Heart left ventricle (tissue), 16 donors: Measurements from ENCODE around the gene DCAF15. TPM values are rescaled to one million over a fixed set of nuclear protein-coding genes. Genes with fewer than 3 reads are reported as not detected.
"Not testable (repeated sequence)": the region's sequence is repeated elsewhere in the genome, so short reads cannot be mapped to it uniquely, and the experiment has no call there.

ENCODE experiments used
- ATAC-seq, 4 donors: fragments of 200-7000 bp; cut with Tn5 transposase; one replicate each; pipeline ENCODE4 v1.9.1; 2020 to 2022; ENCODE audit warnings: moderate library complexity in 4 of 4, mild to moderate bottlenecking in 3 of 4, moderate number of reproducible peaks in 1 of 4
- DNase-seq, 5 donors: peaks; one replicate each; pipeline ENCODE4 v3.0.0-alpha.2; 2020
- H3K27ac ChIP-seq, 12 donors: fragments of 200-600 bp; sonication (generic) in 4 of 12; one replicate each; pipeline versions ENCODE4 v1.5.0 to v1.8.0; 2016 to 2022; ENCODE audit warnings: mild to moderate bottlenecking in 2 of 12
- H3K27me3 ChIP-seq, 9 donors: fragments of 200-600 bp; sonication (generic) in 2 of 9; one replicate each; pipeline versions ENCODE4 v1.5.1 to v1.8.0; 2016 to 2022; ENCODE audit warnings: mild to moderate bottlenecking in 3 of 9
- H3K36me3 ChIP-seq, 9 donors: fragments of 200-600 bp; sonication (generic) in 2 of 9; one replicate each; pipeline versions ENCODE4 v1.5.0 to v1.8.0; 2018 to 2022; ENCODE audit warnings: mild to moderate bottlenecking in 2 of 9
- H3K4me1 ChIP-seq, 12 donors: fragments of 200-600 bp; sonication (generic) in 4 of 12; one replicate each; pipeline versions ENCODE4 v1.5.0 to v1.8.0; 2016 to 2022; ENCODE audit warnings: mild to moderate bottlenecking in 3 of 12
- H3K4me3 ChIP-seq, 12 donors: fragments of 200-600 bp; sonication (generic) in 4 of 12; one replicate each; pipeline versions ENCODE4 v1.5.0 to v1.8.0; 2017 to 2022; ENCODE audit warnings: mild to moderate bottlenecking in 9 of 12, moderate library complexity in 4 of 12
- H3K9me3 ChIP-seq, 12 donors: fragments of 200-600 bp; sonication (generic) in 4 of 12; one replicate each; pipeline versions ENCODE4 v1.5.0 to v1.8.0; 2016 to 2022; ENCODE audit warnings: mild to moderate bottlenecking in 1 of 12
- POLR2A ChIP-seq, 2 donors: fragments of 450-650 bp; IDR thresholded peaks; one replicate each; pipeline ENCODE4 v1.6.1; 2017; ENCODE audit warnings: antibody characterized with exemption in 2 of 2, mild to moderate bottlenecking in 2 of 2, moderate library complexity in 2 of 2
- WGBS, 4 donors: extraction: QIAGEN DNeasy Blood & Tissue Kit in 2 of 4; methylation state at CpG; one replicate each; pipeline versions ENCODE4 v1.1.5 to v1.1.7; 2013 to 2018; 5-methylcytosine and 5-hydroxymethylcytosine counted together
- intact Hi-C, 10 donors: fragments of 100-400 bp; cut with DNase I; formaldehyde crosslinking; loops; one replicate each; pipeline versions ENCODE4 v1.11.1 to v1.14.2; 2022
- polyA plus RNA-seq, 2 donors: library from polyadenylated mRNA; stranded (reverse); fragments of 200-250 nt; gene quantifications; one replicate each; pipeline ENCODE4 v1.2.3, GENCODE V29; 2013
- total RNA-seq, 9 donors: library from RNA; depleted of rRNA in 2 of 9; stranded (reverse); fragments of >200 nt in 2 of 9; fragmentation: NEBNext Ultra II Directional in 3 of 9; extraction: Animal tissue kit (Norgen Biotek cat#: 25700) in 3 of 9; gene quantifications; one replicate each; pipeline versions ENCODE4 v1.1.0 to v1.2.4, GENCODE V29; 2016 to 2023
- TF ChIP-seq, protein P1 (sequence below), 12 donors: fragments of 200-600 bp; sonication (generic) in 4 of 12; IDR thresholded peaks; one replicate each; pipeline versions ENCODE4 v1.5.0 to v1.8.0; 2018 to 2022; ENCODE audit warnings: antibody characterized with exemption in 12 of 12, mild to moderate bottlenecking in 5 of 12
- donor health status: ischemic (EF 13 %, LVEDD 7.1; RV severe dilation, severe dysfunction).
- donor health status: healthy with polysubstance abuse.
- donor health status: DM: no; HTN: yes; CAD: no.
- donor health status: DM: no; HTN: no; CAD: no.
- donor health status: ischemic (EF 25% LVEDD 6.9; RV normal size, moderate dysfunction).
- donor health status: ischemic (EF 25% LVEDD 5.7; RV mildly dilated, moderate dysfunction).
- donor health status: healthy.
- donor health status: DM: yes; HTN: yes; CAD: no.
- donor health status: ischemic (EF 35%, LVEDD 5.7; RV mildly dilated, moderate dysfunction).
- donor health status: nonischemic (EF 11% LVEDD 7.7; RV severe dilation, severe dysfunction).
- donor health status: DM: yes; HTN: yes; CAD: no.
- donor health status: PGD.
- donor health status: ischemic (EF 29% LVEDD 5.4; RV normal size, mild dysfunction).
- donor health status: nonischemic (EF 23%, LVEDD 6.1; RV moderate dilation, normal function).

DCAF15 gene
- total and polyA plus RNA-seq, 11 donors = 8.4 to 25.8 (median 18.1) TPM

DNA sequence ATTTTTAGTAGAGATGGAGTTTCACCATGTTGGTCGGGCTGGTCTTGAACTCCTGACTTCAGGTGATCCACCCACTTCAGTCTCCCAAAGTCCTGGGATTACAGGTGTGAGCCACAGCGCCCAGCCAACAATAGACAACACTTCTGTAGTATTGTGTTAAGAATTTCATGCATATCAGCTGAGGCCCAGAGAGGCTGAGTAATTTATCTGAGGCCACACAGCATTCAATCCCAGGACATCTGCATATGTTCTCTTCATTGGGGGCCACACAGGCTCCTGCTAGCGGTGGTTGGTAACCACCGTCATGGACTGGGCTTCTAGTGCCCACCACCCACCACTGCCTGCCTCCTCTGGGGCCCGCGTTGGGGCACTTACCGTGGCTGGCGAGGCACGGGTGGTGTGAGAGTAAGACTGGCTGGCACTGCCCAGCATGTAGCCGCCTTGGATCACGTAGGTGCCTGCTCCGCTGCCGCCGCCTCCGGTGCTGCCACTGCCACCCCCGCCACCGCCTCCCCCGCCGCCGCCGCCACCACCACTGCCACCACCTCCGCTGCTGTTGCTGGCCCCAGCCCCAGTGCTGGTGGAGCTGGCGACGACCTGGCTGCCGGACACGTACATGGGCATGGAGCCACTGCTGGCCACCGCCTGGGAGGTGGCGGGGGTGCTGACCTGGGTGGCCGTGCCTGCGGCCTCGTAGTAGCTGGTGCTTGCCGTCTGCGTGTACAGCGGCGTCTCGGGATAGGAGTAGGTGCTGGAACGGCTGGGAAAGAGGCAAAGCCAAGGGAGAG lies 20.3 kb downstream of the DCAF15 start:
- ATAC-seq (no peak), DNase-seq (no peak)
- H3K9me3 ChIP-seq = no peaks in the 10 kb centered on the region
- peaks cover 0 to 18% (median 2%) of the 10 kb centered on the region in 12 donors for H3K4me1 ChIP-seq
- intact Hi-C loops = no loop called here
- no peaks in the 10 kb centered on the region for H3K27me3 ChIP-seq
- H3K36me3 ChIP-seq = peaks cover 0 to 76% (median 63%) of the 10 kb centered on the region in 9 donors
- TF ChIP-seq POLR2A (IDR thresholded peaks at IDR 0.05) = no peak
- 92 to 95% (median 95%) methylated on average over 36 to 37 of the region's 37 CpGs for WGBS, 4 donors
- no peak overlapping the region for H3K4me3 ChIP-seq
- H3K27ac ChIP-seq = no peak overlapping the region

DNA sequence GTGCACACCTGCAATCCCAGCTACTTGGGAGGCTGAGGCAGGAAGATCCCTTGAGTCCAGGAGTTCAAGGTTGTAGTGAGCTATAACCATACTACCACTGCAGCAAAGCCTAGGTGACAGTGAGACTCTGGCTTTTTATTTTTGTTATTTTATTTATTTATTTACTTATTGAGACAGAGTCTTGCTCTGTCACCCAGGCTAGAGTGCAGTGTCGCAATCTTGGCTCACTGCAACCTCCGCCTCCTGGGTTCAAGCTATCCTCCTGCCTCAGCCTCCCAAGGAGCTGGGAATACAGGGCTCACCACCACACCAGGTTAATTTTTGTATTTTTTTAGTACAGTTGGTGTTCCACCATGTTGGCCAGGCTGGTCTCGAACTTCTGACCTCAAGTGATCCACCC lies 21.2 kb downstream of the DCAF15 start:
- ATAC-seq, DNase-seq, intact Hi-C loops, H3K27ac ChIP-seq, H3K4me3 ChIP-seq, H3K9me3 ChIP-seq, H3K27me3 ChIP-seq: not testable (repeated sequence)
- Histone ChIP-seq H3K4me1 (peaks cover 0 to 27% (median 9%) of the 10 kb centered on the region in 12 donors), H3K36me3 (peaks cover 0 to 67% (median 54%) of the 10 kb centered on the region in 9 donors)
- WGBS, 4 donors = 97 to 100% (median 99%) methylated on average over 3 of the region's 3 CpGs

DNA sequence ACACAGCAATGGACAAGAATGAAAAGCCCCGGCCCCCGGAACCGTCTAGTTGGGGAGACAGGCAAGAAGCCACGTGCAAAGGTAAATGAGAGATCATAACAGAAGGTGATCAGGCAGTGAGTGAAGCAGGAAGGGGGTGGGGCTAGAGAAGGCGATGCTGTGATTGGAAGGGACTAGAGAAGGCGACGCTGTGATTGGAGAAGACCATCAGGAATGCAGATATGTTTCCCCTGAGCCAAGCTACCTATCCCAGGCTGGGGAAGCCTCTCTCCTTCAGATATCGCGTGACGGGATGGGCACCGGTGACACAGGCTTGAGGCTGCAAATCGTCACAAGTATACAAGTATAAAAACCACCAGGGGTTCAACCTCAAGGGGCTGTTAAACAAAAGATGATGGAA lies 21.8 kb downstream of the DCAF15 start:
- intact Hi-C loops = no loop called here
- ATAC-seq (no peak), DNase-seq (no peak)
- no peak overlapping the region for H3K4me3 ChIP-seq
- 66 to 75% (median 73%) methylated on average over 12 of the region's 12 CpGs for WGBS, 4 donors
- peaks cover 0 to 61% (median 48%) of the 10 kb centered on the region in 9 donors for H3K36me3 ChIP-seq
- no peaks in the 10 kb centered on the region for H3K9me3 ChIP-seq
- H3K27ac ChIP-seq = no peak overlapping the region
- peaks cover 0 to 33% (median 11%) of the 10 kb centered on the region in 12 donors for H3K4me1 ChIP-seq
- no peaks in the 10 kb centered on the region for H3K27me3 ChIP-seq
- no peak for TF ChIP-seq POLR2A (IDR thresholded peaks at IDR 0.05)
- TF ChIP-seq, protein P1, sequence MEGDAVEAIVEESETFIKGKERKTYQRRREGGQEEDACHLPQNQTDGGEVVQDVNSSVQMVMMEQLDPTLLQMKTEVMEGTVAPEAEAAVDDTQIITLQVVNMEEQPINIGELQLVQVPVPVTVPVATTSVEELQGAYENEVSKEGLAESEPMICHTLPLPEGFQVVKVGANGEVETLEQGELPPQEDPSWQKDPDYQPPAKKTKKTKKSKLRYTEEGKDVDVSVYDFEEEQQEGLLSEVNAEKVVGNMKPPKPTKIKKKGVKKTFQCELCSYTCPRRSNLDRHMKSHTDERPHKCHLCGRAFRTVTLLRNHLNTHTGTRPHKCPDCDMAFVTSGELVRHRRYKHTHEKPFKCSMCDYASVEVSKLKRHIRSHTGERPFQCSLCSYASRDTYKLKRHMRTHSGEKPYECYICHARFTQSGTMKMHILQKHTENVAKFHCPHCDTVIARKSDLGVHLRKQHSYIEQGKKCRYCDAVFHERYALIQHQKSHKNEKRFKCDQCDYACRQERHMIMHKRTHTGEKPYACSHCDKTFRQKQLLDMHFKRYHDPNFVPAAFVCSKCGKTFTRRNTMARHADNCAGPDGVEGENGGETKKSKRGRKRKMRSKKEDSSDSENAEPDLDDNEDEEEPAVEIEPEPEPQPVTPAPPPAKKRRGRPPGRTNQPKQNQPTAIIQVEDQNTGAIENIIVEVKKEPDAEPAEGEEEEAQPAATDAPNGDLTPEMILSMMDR (IDR thresholded peaks at IDR 0.05) = no peak

DNA sequence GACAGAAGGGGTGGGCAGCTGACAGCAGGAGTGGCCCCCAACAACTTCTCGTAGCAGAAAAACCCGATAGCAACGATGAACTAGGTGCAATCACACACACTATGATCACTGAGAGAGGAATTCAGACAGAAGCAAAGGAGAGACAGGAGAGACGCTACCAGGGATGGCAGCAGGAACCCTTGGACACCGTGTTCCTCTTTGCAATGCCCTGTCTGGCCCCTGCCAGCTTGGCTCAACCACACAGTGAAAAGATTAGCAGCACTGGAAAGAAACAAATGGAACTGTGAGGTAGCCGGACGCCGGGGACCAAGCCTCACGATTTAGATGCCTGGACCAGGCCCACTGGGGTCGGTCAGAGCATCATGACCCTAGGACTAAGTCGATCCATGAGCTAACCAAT lies 23.6 kb downstream of the DCAF15 start:
- Histone ChIP-seq H3K27ac (peak overlapping the region; percentile 32 to 89 (median 78)), H3K4me1 (peaks cover 0 to 41% (median 17%) of the 10 kb centered on the region in 12 donors), H3K36me3 (peaks cover 0 to 43% (median 32%) of the 10 kb centered on the region in 9 donors), H3K9me3 (no peaks in the 10 kb centered on the region), H3K4me3 (no peak overlapping the region), H3K27me3 (no peaks in the 10 kb centered on the region)
- peak; percentile 32 to 63 (median 60) for ATAC-seq
- DNase-seq = peak in 1 of 5 donors; percentile 72
- WGBS, 4 donors = 59 to 69% (median 66%) methylated on average over 11 of the region's 11 CpGs
- TF ChIP-seq POLR2A (IDR thresholded peaks at IDR 0.05) = no peak
- TF ChIP-seq, protein P1 (IDR thresholded peaks at IDR 0.05) = no peak
- intact Hi-C loops = loop anchor here in 1 of 10 donors (1.0 kb wide), 1 partner anchor 24 kb away; the partner anchor contains the start of gene DCAF15

DNA sequence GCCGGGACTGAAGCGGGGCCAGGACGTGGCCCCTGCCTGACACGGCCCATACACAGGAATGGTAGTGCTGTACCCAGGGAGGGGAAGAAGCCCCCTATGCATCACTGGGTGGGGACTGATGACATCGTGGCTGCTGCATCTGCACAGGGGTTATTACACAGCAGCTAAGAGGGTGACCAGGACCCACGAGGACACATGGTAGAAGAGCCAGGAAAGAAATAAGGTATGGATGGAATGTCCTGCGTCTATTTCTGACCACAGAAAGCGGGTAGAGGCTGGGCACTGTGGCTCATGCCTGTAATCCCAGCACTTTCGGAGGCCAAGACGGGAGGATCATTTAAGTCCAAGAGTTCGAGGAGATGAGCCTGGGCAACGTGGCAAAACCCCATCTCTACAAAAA lies 24.1 kb downstream of the DCAF15 start:
- ATAC-seq (peak; percentile 10 to 70 (median 58)), DNase-seq (peak in 1 of 5 donors; percentile 59)
- H3K4me1 ChIP-seq = peaks cover 0 to 41% (median 17%) of the 10 kb centered on the region in 12 donors
- peaks cover 0 to 38% (median 26%) of the 10 kb centered on the region in 9 donors for H3K36me3 ChIP-seq
- no peaks in the 10 kb centered on the region for H3K27me3 ChIP-seq
- H3K27ac ChIP-seq = peak overlapping the region; percentile 32 to 89 (median 80)
- intact Hi-C loops = loop anchor here in 1 of 10 donors (1.0 kb wide), 1 partner anchor 24 kb away; the partner anchor contains the start of gene DCAF15
- no peak overlapping the region for H3K4me3 ChIP-seq
- H3K9me3 ChIP-seq = no peaks in the 10 kb centered on the region
- no peak for TF ChIP-seq POLR2A (IDR thresholded peaks at IDR 0.05)
- TF ChIP-seq, protein P1 (IDR thresholded peaks at IDR 0.05) = no peak
- 67 to 79% (median 70%) methylated on average over 12 of the region's 12 CpGs for WGBS, 4 donors
